ENCODE measurements around the gene P2RY14. TPM values are rescaled to one million over a fixed set of nuclear protein-coding genes. Genes with fewer than 3 reads are reported as not detected.

The P2RY14 gene
- polyA plus RNA-seq, result not detected in 3 replicates
- polyA plus RNA-seq (2011; ENCODE audit: low read depth), result not detected
- not detected in 2 replicates for polyA plus RNA-seq (2011; cell fraction: cytosol; rRNA removed)
- not detected in 2 replicates for polyA plus RNA-seq (2011; cell fraction: nucleus; rRNA removed)
- 0.13 TPM in 1 of 2 replicates, not detected in the other for polyA plus RNA-seq (2012; ENCODE audit: low replicate concordance)
- not detected in 3 replicates for polyA minus RNA-seq
- polyA minus RNA-seq (2011; cell fraction: cytosol; rRNA and poly(A)+ RNA removed), result not detected
- not detected in 2 replicates for polyA minus RNA-seq (2011; cell fraction: nucleus; rRNA and poly(A)+ RNA removed)

DNA sequence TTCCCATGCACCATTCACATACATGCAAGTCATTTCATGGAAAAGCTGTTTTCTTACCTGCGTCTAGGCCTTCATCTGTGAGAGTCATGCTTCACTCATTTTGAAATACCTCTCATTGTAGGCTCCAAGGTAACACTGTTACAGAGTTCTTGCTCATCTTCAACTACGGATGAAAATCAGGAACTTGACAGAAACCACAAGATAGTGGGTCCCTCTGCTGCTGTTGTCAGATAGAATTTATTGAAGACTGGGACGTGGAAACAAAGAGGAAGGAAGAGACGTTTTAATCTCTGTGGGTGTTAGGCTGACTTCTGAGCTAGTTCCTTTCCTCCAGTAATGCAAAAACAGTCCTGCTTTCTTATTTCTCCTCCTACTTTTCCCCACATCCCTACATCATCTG, at the start of gene P2RY14:
Gene P2RY14 (minus strand): TSS at position 313 of the 400 bp plus-strand sequence. CDS start 64,226 bp downstream, outside the sequence.
- H3K36me3 ChIP-seq (ENCODE audit: control insufficient read depth in 2 of 2, extremely low read depth in 1 of 2, insufficient read depth in 2 of 2, low read length in 2 of 2), result no peaks in the 10 kb centered on the region
- H3K27ac ChIP-seq (ENCODE audit: control insufficient read depth, insufficient read depth, low read length), result no peak within 1 kb of the TSS
- dilution Hi-C loops (cut with MboI; ENCODE audit: extremely low pct_ligation_motif_present, low sequenced_read_pairs), result no loop called here
- H4K20me1 ChIP-seq (ENCODE audit: control insufficient read depth, extremely low read depth, insufficient read depth, low read length), result no peaks in the 10 kb centered on the region
- H3K4me2 ChIP-seq (ENCODE audit: control insufficient read depth, extremely low read depth, insufficient read depth, low read depth, low read length), result no peak within 1 kb of the TSS
- no peak within 1 kb of the TSS for H3K4me3 ChIP-seq (ENCODE audit: control insufficient read depth in 2 of 3, extremely low read depth in 1 of 3, insufficient read depth in 2 of 3, low read depth in 1 of 3, low read length in 3 of 3)
- no peaks in the 10 kb centered on the region for H3K27me3 ChIP-seq (ENCODE audit: control insufficient read depth, extremely low read depth, insufficient read depth, low read length)
- no peaks in the 10 kb centered on the region for H3K79me2 ChIP-seq (ENCODE audit: control insufficient read depth, insufficient read depth, low read length)
- no peak within 1 kb of the TSS for H2AFZ ChIP-seq (ENCODE audit: control insufficient read depth, low read length)
- no peak for DNase-seq (ENCODE audit: low read depth, low spot score)
- H3K9me1 ChIP-seq (ENCODE audit: control insufficient read depth, extremely low read depth, insufficient read depth, low read length), result no peaks in the 10 kb centered on the region
- no peak within 1 kb of the TSS for H3K9ac ChIP-seq (ENCODE audit: control insufficient read depth, extremely low read depth, insufficient read depth, low read length)
- TF ChIP-seq, protein P1, sequence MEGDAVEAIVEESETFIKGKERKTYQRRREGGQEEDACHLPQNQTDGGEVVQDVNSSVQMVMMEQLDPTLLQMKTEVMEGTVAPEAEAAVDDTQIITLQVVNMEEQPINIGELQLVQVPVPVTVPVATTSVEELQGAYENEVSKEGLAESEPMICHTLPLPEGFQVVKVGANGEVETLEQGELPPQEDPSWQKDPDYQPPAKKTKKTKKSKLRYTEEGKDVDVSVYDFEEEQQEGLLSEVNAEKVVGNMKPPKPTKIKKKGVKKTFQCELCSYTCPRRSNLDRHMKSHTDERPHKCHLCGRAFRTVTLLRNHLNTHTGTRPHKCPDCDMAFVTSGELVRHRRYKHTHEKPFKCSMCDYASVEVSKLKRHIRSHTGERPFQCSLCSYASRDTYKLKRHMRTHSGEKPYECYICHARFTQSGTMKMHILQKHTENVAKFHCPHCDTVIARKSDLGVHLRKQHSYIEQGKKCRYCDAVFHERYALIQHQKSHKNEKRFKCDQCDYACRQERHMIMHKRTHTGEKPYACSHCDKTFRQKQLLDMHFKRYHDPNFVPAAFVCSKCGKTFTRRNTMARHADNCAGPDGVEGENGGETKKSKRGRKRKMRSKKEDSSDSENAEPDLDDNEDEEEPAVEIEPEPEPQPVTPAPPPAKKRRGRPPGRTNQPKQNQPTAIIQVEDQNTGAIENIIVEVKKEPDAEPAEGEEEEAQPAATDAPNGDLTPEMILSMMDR (optimal IDR thresholded peaks at IDR 0.05 in 1 of 3, IDR thresholded peaks at IDR 0.05 in 1 of 3, conservative IDR thresholded peaks at IDR 0.05 in 1 of 3; ENCODE audit: extremely low read depth in 1 of 3, insufficient read depth in 2 of 3, low read length in 3 of 3), result no peak
- no peak for TF ChIP-seq EZH2 (IDR thresholded peaks at IDR 0.05; ENCODE audit: low read length)
- no peaks in the 10 kb centered on the region for H3K4me1 ChIP-seq (ENCODE audit: control insufficient read depth, extremely low read depth, insufficient read depth, low read length)
- H3K9me3 ChIP-seq (ENCODE audit: control insufficient read depth, low read depth, low read length), result no peaks in the 10 kb centered on the region
- no peak for FAIRE-seq

DNA sequence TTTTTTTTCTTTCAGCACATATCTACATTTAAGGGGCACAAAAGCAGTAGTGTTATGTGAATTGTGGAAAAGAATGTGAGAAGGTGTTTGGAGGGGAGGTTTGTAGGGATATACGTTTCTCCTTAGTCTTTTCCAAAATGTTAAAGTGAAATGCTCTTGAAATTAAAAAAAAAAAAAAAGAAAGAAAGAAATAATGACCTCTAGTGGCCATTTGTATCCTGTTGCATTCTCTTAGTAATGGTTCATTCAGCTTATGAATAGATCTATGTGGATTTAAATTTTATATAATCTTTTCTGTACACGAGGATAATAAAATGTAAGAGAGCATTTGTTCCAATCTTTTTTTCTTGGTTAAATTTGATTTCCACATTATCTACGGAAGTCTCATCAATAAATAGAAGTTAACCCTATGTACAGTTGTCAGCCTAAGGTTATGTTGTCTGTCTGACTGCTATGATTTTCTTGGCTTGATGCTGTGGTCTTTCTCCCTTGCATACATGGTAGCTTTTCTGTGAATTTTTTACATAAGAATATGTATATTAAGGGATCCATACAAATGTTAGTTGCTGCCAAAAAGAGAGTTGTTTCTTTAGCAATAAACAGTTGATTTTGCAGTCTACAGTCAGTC, 49.3 kb upstream of the P2RY14 start:
- no peaks in the 10 kb centered on the region for H4K20me1 ChIP-seq (ENCODE audit: control insufficient read depth, extremely low read depth, insufficient read depth, low read length)
- H3K79me2 ChIP-seq (ENCODE audit: control insufficient read depth, insufficient read depth, low read length), result no peaks in the 10 kb centered on the region
- no peak overlapping the region for H3K4me2 ChIP-seq (ENCODE audit: control insufficient read depth, extremely low read depth, insufficient read depth, low read depth, low read length)
- FAIRE-seq (no peak), DNase-seq (ENCODE audit: low read depth, low spot score) (no peak)
- TF ChIP-seq, protein P1 (optimal IDR thresholded peaks at IDR 0.05 in 1 of 3, IDR thresholded peaks at IDR 0.05 in 1 of 3, conservative IDR thresholded peaks at IDR 0.05 in 1 of 3; ENCODE audit: extremely low read depth in 1 of 3, insufficient read depth in 2 of 3, low read length in 3 of 3), result peak in 1 of 3 experiments; percentile 41
- TF ChIP-seq EZH2 (IDR thresholded peaks at IDR 0.05; ENCODE audit: low read length), result no peak
- no peak overlapping the region for H2AFZ ChIP-seq (ENCODE audit: control insufficient read depth, low read length)
- H3K9ac ChIP-seq (ENCODE audit: control insufficient read depth, extremely low read depth, insufficient read depth, low read length), result no peak overlapping the region
- no peaks in the 10 kb centered on the region for H3K36me3 ChIP-seq (ENCODE audit: control insufficient read depth in 2 of 2, extremely low read depth in 1 of 2, insufficient read depth in 2 of 2, low read length in 2 of 2)
- H3K4me3 ChIP-seq (ENCODE audit: control insufficient read depth in 2 of 3, extremely low read depth in 1 of 3, insufficient read depth in 2 of 3, low read depth in 1 of 3, low read length in 3 of 3), result no peak overlapping the region
- dilution Hi-C loops (cut with MboI; ENCODE audit: extremely low pct_ligation_motif_present, low sequenced_read_pairs), result no loop called here
- H3K27me3 ChIP-seq (ENCODE audit: control insufficient read depth, extremely low read depth, insufficient read depth, low read length), result no peaks in the 10 kb centered on the region
- H3K27ac ChIP-seq (ENCODE audit: control insufficient read depth, insufficient read depth, low read length), result no peak overlapping the region
- no peaks in the 10 kb centered on the region for H3K9me3 ChIP-seq (ENCODE audit: control insufficient read depth, low read depth, low read length)
- peaks cover 12% of the 10 kb centered on the region for H3K4me1 ChIP-seq (ENCODE audit: control insufficient read depth, extremely low read depth, insufficient read depth, low read length)
- no peaks in the 10 kb centered on the region for H3K9me1 ChIP-seq (ENCODE audit: control insufficient read depth, extremely low read depth, insufficient read depth, low read length)
